Prostate gland (tissue), 2 donors: ENCODE measurements around the gene RBM39. TPM values are rescaled to one million over a fixed set of nuclear protein-coding genes. Genes with fewer than 3 reads are reported as not detected.

Experiments
- DNase-seq: peaks from one replicate; pipeline ENCODE4 v3.0.0-alpha.2; 2019; ENCODE audit warnings: low spot score
- H3K27ac ChIP-seq, 2 donors: fragments of 200-600 bp; sonication (generic); 2 replicates each; pipeline ENCODE4 v1.5.1; 2017 to 2019
- H3K27me3 ChIP-seq: fragments of 200-600 bp; sonication (generic); replicated peaks from 2 replicates; pipeline ENCODE4 v1.5.1; 2019; ENCODE audit not compliant: insufficient read depth
- H3K36me3 ChIP-seq, 2 donors: fragments of 200-600 bp; sonication (generic); 1 replicate in 1 of 2; 2 replicates in 1 of 2; pipeline versions ENCODE4 v1.5.1 to v1.8.1; 2017 to 2019
- H3K4me1 ChIP-seq: fragments of 200-600 bp; sonication (generic); replicated peaks from 2 replicates; pipeline ENCODE4 v1.5.1; 2019
- H3K4me3 ChIP-seq, 2 donors: fragments of 200-600 bp; sonication (generic); 2 replicates each; pipeline ENCODE4 v1.5.1; 2017 to 2019
- H3K9me3 ChIP-seq: fragments of 200-600 bp; sonication (generic); 2 replicates; pipeline ENCODE4 v1.5.1; 2017
- CTCF ChIP-seq, 4 experiments: fragments of 200-600 bp in 2 of 4; fragments of 450-650 bp in 2 of 4; sonication (generic) in 2 of 4; IDR thresholded peaks; 1 replicate in 3 of 4; 2 replicates in 1 of 4; pipeline ENCODE4 v1.5.1; 2016 to 2019; ENCODE audit warnings: antibody characterized with exemption in 4 of 4, mild to moderate bottlenecking in 2 of 4, moderate library complexity in 2 of 4
- POLR2A ChIP-seq: fragments of 450-650 bp; IDR thresholded peaks from one replicate; pipeline ENCODE4 v1.6.1; 2016; ENCODE audit warnings: antibody characterized with exemption, mild to moderate bottlenecking
- POLR2AphosphoS5 ChIP-seq: sonication (generic); formaldehyde crosslinking; IDR thresholded peaks from one replicate; pipeline ENCODE4 v1.6.1; 2017; ENCODE audit warnings: antibody characterized with exemption
- WGBS: methylation state at CpG from one replicate; pipeline ENCODE4 v1.1.5; 2018; 5-methylcytosine and 5-hydroxymethylcytosine counted together
- intact Hi-C: fragments of 100-400 bp; cut with DNase I; formaldehyde crosslinking; loops from one replicate; pipeline ENCODE4 v1.14.2; 2022
- total RNA-seq, 2 donors: library from RNA; depleted of rRNA; stranded (reverse); fragments of >200 nt; gene quantifications; one replicate each; pipeline ENCODE4 v1.1.0, GENCODE V29; 2016

Gene RBM39
- total RNA-seq, 2 donors from 2014 or later = 228 to 235 TPM

GRCh38 chr20:35699957-35700624 is 42.0 kb downstream of the RBM39 start:
- no peaks in the 10 kb centered on the region for H3K9me3 ChIP-seq
- no peak for DNase-seq

GRCh38 chr20:35699127-35699956 is 42.7 kb downstream of the RBM39 start, which contains the start of the genes NFS1 and ROMO1:
TSS of gene NFS1 (minus strand) at chr20:35699352. CDS start at chr20:35699288, 64 bp downstream.
TSS of gene ROMO1 (plus strand) at chr20:35699405. CDS start at chr20:35699633, 228 bp downstream.
- no peaks in the 10 kb centered on the region for H3K4me1 ChIP-seq
- WGBS = 0% methylated on average over 29 of the region's 81 CpGs
- peak; percentile 77 for DNase-seq
- no peak for TF ChIP-seq POLR2A
- peak in 3 of 4 experiments; percentile 22 to 37 (median 34) for TF ChIP-seq CTCF (IDR thresholded peaks at IDR 0.05)
- TF ChIP-seq POLR2AphosphoS5 = peak; percentile 84
- H3K36me3 ChIP-seq = peaks cover 0 to 14% of the 10 kb centered on the region in 2 donors
- intact Hi-C loops = loop anchor here (5.0 to 10.0 kb wide), 2 partner anchors 97 to 235 kb away; no protein-coding TSS in a partner anchor
- peak within 1 kb of the TSS; percentile 78 to 92 for H3K4me3 ChIP-seq
- H3K27ac ChIP-seq = peak within 1 kb of the TSS; percentile 84 to 85
- H3K9me3 ChIP-seq = no peaks in the 10 kb centered on the region
- H3K27me3 ChIP-seq = no peaks in the 10 kb centered on the region

More at GRCh38 chr20:35699957-35700624, 42.0 kb downstream of the RBM39 start:
- Histone ChIP-seq H3K27ac (peak overlapping the region; percentile 84 to 85), H3K4me1 (no peaks in the 10 kb centered on the region), H3K4me3 (peak overlapping the region; percentile 78 to 92), H3K36me3 (peaks cover 7 to 14% of the 10 kb centered on the region in 2 donors), H3K27me3 (no peaks in the 10 kb centered on the region)
- TF ChIP-seq POLR2AphosphoS5 = no peak
- no peak for TF ChIP-seq CTCF (IDR thresholded peaks at IDR 0.05)
- no peak for TF ChIP-seq POLR2A
- WGBS = 14% methylated on average over 6 of the region's 6 CpGs
- intact Hi-C loops = loop anchor here (5.0 to 10.0 kb wide), 2 partner anchors 98 to 235 kb away; no protein-coding TSS in a partner anchor

GRCh38 chr20:35698298-35699126 is 43.5 kb downstream of the RBM39 start:
- H3K4me1 ChIP-seq = no peaks in the 10 kb centered on the region
- intact Hi-C loops = loop anchor here (5.0 to 10.0 kb wide), 2 partner anchors 96 to 234 kb away; no protein-coding TSS in a partner anchor
- 5% methylated on average over 28 of the region's 37 CpGs for WGBS
- H3K27me3 ChIP-seq = no peaks in the 10 kb centered on the region
- H3K4me3 ChIP-seq = peak overlapping the region; percentile 78 to 92
- no peak for TF ChIP-seq POLR2AphosphoS5
- no peak for TF ChIP-seq CTCF (IDR thresholded peaks at IDR 0.05)
- TF ChIP-seq POLR2A = no peak
- peaks cover 0 to 9% of the 10 kb centered on the region in 2 donors for H3K36me3 ChIP-seq
- no peaks in the 10 kb centered on the region for H3K9me3 ChIP-seq
- H3K27ac ChIP-seq = peak overlapping the region; percentile 84 to 85
- peak; percentile 10 for DNase-seq

GRCh38 chr20:35697696-35698297 is 44.3 kb downstream of the RBM39 start:
- Histone ChIP-seq H3K27ac (no peak overlapping the region), H3K4me3 (peak overlapping the region in 1 of 2 donors; percentile 78), H3K36me3 (peaks cover 0 to 9% of the 10 kb centered on the region in 2 donors), H3K27me3 (no peaks in the 10 kb centered on the region), H3K4me1 (no peaks in the 10 kb centered on the region), H3K9me3 (no peaks in the 10 kb centered on the region)
- TF ChIP-seq POLR2AphosphoS5 = no peak
- no peak for TF ChIP-seq POLR2A
- no peak for TF ChIP-seq CTCF (IDR thresholded peaks at IDR 0.05)
- intact Hi-C loops = loop anchor here (5.0 to 10.0 kb wide), 2 partner anchors 95 to 233 kb away; no protein-coding TSS in a partner anchor
- DNase-seq = no peak
- WGBS = 60% methylated on average over 9 of the region's 9 CpGs
